RCC 7860 (cell line): Measurements from ENCODE around the gene SNAI3.
A peak's percentile ranks its signal among the peaks of the same experiment; 100 is the strongest.

Experiments used
- DNase-seq: peaks from one replicate; pipeline ENCODE4 v3.0.0-alpha.2; 2015; ENCODE audit warnings: low spot score
- FAIRE-seq: peaks from 2 replicates; lab custom pipeline; 2012; peaks lifted over from hg19 to GRCh38; lab: Jason Lieb, UNC

Gene SNAI3

DNA sequence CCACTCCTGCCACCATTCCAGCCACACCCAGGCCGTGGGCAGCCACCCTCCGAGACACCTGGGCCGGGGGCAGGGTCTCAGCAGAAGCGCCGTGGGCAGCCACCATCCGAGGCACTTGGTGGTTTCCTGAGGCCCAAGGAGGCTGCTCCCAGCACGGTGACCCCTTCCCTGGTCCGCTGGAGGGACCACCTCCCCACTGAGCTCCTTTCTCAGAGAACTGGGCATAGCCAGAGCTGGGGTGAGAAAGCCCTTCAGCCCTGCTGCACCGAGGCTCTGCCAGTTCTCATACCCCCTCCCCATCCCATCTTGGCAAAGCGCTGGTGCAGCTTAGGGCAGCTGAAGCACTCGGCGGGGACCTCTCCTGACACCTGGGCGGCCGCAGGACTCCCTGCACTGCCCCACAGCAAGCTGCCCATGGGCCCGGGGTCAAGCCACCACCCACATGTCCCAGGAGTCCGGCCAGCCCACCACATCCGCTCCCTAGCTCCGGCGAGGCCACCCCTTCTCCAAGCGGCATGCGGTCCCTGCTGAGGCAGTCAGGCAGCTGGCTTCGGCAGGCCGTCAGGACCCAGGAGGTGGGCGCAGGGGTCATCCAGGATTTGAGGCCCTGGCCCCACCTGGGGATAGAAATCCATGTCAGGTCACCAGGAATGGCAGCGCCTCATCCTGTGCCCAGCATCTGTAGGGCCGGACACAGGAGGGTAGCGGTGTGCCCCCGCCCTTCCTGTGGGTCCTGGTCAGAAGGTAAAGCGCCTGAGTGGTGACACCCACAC, 34.1 kb downstream of the SNAI3 start:
- FAIRE-seq = no peak
- DNase-seq = no peak

DNA sequence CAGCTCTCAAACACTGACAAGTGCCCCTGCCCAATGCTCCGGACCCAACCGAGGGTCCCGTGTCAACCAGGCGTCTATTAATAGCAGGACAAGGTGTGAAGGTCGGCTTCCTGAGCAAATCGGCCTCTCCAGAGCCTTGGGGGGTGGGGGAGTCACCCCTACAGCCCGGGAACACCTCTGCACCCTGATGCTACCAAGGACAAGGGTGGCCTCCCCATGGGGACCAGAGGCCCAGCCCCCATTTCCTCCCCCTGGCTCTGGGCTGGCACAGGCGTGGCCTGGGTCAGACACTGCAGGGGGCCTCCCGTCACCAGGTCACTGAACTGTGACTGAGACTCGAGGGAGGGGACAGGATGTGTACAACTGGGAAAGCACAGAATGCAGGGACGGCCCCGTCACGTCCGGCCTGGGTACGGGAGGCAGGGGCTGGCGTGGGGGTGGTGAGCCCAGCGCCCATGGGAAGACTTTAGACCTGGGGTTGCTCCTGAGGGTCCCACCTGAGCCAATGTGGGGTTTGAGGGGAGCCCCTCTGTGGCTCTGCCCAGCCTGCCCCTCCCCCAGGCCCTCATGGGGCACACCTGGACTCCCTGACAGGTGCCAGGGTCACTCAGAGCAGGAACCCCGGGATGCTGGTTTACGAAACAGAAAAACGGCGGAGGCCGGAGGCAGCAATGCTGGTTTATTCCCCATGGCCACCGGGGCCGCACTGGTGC, 34.9 kb downstream of the SNAI3 start:
- peak; percentile 64 for FAIRE-seq
- peak; percentile 89 for DNase-seq

DNA sequence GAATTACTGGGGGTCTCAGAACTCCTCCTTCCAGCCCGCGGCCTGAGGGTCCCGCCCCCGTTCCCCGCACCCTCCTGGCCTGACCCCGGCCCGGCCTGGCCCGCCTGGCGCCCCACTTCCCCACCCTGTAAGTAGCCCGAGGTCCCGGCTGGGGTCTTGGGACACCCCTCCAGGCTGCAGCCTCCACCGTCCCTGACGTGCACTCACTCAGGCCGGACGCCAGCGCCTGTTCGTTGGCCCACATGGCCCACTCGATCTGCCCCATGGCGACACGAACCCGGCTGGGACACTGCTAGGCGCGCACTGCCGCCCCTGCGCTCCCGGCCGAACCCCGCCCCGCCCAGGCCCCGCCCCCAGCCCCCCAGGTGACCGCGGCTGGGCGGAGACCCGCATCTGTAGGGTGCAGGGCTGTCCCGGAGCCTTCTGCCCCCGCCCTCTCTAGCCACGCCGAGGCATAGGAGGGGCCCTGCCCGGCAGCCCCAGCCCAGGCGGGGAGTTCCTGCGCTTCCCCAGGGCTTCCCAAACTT, 35.5 kb downstream of the SNAI3 start, which contains the start of gene CYBA:
CYBA (minus strand) TSS at position 305 of the 527 bp plus-strand sequence; CDS start at position 265, 40 bp downstream.
- DNase-seq (peak; percentile 72), FAIRE-seq (no peak)

DNA sequence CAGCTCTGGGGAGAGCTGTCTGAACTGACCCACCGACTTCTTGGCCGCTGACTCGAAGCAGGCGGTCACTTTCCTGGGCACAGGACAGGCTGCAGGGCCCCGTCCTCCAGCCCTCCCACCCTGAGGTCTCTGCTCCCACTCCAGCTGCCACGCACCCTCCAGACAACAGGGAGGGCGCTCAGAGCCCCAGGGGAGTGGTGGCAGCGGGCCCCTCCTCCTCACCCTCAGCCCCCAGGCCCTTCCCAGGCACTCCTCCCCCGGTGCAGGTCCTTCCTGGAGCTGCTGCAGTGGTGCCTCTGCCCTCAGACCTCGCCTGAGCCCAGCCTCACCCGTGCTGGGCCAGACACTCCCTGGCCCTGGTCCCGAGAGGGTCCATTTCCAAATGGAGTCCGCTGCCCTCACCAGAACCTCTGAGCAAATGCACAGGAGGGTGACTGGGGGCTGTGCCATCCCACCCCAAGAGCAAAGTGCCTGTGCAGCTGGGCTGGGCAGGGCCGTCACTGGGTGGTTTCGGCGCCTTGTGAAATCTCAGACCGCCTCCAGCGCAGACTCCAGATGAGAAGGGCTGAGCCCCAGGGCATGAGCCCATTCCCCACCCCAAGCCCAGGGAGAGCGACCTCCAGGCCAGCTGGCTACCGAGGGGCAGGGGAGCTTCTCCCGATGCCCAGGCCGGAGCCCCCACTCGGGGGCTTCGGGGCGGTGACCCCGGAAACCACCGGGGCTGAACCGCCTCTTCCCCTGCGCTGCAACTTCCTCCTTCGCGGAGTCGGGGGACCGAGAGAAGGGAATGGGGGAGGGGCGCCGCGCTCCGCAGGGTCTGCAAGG, 36.2 kb downstream of the SNAI3 start:
- peak; percentile 37 for DNase-seq
- FAIRE-seq = no peak

DNA sequence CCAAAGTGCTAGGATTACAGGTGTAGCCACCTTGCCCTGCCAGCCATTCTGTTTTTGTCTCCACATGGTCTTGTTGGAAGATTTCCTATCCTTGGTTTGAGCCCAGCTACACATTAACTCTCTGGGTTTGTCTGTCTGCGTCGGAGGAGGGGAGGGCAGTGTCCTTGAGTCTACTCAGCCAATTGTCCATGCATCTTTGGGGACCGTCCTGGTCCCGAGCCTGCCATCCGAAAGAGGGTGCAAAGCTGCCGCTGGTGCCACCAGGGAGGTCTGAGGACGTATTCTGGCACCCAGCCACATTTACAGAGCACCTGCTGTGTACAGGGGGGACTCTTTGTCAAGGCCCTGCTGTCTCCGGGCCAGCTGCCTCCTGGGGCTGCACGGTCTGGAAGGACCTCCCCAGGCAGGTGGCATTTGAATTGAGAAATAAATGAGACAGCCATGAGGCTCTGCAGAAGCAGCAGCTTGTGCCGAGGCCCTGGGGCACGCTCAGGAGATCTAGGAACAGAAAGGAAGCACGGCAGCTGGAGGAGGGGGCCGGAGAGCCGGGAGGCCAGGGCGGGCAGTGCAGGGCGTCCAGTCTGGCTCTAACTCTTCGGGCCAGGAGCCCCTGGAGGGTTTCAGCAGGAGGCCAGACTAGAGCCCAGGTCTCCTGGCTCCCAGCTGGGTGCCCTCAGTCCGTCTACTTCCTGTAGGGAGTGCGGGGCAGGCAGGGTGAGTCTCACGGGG, 36.9 kb downstream of the SNAI3 start:
- DNase-seq (no peak), FAIRE-seq (no peak)

DNA sequence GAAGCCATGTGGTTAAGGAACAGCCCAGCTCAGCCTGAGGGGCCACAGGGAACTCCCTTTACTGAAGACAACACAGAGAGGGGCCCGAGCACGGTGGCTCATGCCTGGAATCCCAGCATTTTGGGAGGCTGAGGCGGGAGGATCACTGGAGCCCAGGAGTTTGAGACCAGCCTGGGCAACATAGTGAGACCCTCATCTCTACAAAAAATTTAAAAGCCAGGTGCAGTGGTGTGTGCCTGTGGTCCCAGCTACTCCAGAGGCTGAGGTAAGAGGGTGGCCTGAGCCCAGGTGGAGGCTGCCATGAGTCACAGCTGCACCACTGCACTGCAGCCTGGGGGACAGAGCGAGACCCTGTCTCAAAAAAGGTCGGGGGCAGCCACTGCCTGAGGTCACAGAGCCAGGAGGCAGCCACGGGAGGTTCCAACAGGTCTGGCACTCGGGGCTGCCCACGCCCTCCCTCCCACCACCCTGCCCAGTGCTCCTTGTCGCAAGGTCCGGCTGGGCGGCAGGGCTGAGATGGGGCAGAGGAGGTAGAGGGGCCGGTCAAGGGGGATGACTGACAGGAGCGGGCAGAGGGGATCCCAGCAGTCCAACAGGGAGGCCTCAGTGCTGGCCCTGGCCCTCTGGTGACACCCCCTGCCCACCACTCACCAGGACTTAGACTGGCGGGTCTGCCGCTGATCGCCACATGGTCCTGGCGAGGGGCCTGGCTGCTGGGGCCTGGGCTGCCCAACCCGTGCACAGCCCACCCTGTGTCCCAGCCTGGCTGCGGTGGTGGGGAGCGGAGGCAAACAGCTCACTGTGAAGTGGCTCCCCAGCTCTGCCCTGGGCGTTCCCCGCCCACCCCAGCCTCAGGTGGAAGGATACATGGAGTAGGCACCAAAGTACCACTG, 38.9 kb downstream of the SNAI3 start:
- DNase-seq (no peak), FAIRE-seq (no peak)

DNA sequence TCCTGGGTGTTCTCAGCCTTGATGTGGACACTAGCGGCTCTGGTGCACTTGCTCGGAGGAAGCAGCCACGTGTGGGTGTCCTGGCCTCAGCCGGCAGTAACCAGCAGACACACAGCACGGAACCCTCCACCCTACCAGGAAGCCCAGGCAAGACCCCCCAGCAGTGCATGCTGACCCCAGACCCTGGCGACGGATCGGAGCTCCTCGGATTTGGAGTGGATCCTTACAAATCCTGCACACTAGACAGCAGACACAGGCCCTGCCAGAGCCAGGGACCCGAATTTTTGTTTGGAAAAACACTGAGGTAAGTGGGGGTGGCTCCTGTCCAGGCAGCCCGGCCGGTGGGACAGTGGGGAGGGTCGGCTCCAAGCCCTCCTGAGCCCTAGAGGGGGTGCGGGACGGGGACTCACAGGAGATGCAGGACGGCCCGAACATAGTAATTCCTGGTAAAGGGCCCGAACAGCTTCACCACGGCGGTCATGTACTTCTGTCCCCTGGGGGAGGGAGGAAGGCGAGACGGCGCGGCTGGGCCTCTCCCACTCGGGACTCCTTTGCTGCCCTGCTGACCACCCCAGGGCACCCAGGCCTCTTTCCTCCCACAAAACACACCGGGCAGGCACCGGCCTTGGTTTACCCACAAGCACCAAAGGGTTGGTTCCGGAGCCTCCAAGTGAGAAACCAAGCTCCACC, 39.8 kb downstream of the SNAI3 start:
- FAIRE-seq = no peak
- DNase-seq = no peak

DNA sequence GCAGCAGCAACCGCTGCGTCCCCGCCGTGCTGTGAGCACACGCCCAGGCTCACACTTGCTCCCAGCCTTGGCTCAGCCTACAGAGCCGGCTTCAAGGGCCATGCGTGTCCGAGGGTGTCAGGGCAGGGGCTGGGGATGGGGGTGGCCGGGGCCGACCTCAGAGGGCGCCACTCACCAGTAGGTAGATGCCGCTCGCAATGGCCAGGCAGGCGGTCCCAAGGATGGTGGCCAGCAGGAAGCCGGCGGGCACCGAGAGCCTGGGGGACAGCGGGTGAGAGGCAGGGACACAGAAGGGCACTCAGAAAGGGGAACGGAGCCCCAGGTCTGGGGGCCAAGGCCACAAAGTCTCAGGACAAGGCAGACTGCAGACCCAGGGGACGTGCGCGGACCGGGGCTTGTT, 40.4 kb downstream of the SNAI3 start:
- no peak for FAIRE-seq
- no peak for DNase-seq

DNA sequence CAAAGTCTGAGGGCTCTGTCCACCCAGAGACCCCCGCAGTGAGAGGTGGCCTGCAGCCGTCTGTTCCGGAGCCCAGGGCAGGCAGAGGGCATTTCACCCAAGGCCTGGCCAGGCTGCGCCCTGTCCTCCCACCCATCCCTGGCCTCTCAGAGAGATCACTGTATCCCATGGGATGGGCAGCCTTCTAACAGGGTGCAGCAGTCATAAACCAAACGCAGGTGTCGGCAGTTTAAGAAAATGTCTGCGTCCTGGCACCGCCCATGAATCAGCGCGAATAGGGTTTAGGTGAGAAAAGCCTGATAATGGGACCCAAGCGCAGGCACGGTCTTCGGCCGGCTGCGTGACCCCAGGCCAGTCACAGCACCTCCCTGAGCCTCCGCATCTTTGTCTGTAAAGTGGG, 40.9 kb downstream of the SNAI3 start:
- DNase-seq = no peak
- no peak for FAIRE-seq

DNA sequence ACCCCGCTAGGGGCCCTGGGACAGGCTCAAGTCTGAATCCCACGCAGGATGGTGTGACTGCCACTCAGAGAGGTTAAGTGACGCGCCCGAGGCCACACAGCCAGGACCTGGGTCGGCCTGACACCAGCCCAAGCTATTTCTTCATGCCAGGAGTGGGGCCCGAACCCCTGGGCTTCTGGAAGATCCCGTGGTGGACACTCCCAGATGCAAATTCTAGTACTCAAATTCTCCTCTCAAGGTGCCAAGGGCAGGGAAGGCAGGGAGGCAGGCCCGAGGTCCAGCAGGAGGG, 42.7 kb downstream of the SNAI3 start:
- FAIRE-seq = no peak
- DNase-seq = no peak

DNA sequence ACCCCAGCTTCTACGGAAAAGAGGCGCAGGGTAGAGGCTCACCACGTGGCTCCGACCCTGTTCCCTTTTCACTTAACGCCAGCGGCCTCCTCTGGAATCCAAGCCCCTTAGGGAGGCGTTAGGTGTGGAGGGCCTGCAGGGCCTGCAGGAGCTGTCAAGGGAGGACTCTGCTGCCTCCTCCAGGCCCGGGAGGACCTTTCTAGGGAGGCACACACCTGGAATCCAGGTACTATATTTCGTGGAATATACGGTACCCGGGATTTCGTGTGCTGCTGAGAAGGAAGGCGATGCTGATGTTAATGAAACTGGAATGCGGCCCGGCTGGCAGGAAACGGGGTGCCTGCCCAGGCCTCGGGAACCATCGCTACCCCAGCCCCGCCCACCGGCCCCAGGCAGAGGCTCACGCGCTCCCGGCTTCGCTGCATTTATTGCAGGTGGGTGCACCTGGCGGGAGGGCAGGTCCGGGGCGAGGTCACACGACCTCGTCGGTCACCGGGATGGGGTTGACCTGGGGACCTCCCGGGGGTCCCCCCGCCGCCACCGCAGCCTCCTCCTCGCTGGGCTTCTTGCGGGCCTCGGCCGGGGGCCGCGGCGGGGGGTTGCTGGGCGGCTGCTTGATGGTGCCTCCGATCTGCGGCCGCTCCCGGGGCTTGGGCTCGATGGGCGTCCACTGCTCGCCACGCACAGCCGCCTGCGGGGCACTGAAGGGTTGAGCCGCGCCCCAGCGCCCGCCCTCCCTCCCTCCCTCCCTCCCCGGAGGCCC, 43.2 kb downstream of the SNAI3 start:
- FAIRE-seq (no peak), DNase-seq (no peak)

DNA sequence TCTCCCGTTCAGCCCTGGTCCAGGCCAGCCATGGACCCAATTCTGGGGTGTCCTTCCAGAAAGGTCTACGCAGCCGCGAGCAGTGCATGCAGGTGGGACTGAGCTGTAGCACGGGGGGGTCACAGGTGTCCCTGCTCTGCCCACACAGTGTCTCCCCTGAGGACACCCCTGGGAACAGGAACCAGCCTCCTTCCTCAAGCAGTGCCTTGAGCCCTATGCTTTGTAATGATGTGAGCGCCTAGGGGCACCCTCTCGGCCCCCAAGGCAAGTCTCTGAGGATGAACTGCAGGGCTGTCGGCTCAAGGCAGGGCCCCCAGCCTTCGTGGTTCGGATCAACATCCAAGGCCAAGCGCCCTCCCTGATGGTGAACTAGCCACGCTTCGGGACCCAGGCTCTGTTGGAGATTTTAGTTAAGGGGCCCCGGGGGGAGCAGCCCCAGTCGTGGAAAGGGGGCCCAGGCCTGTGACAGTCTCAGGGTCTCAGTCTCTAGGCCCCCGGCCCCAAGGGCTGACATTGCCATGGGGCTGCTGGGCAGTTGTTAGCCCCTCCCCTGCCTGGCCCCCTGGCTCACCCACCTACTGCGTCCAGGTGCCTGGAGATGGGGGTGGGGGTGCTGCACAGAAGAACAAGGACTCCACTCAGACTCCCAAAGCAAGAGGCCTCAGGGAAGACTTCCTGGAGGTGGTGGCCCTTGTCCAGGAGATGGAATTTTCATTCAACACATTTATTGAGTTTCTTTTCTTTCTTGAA, 45.6 kb downstream of the SNAI3 start:
- DNase-seq = no peak
- FAIRE-seq = no peak

DNA sequence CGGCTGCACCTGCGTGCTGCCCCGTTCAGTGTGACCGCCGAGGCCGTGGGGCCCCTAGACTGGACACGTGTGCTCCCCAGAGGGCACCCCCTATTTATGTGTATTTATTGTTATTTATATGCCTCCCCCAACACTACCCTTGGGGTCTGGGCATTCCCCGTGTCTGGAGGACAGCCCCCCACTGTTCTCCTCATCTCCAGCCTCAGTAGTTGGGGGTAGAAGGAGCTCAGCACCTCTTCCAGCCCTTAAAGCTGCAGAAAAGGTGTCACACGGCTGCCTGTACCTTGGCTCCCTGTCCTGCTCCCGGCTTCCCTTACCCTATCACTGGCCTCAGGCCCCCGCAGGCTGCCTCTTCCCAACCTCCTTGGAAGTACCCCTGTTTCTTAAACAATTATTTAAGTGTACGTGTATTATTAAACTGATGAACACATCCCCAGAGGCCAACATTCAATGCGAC, 46.2 kb downstream of the SNAI3 start:
- DNase-seq = no peak
- no peak for FAIRE-seq

DNA sequence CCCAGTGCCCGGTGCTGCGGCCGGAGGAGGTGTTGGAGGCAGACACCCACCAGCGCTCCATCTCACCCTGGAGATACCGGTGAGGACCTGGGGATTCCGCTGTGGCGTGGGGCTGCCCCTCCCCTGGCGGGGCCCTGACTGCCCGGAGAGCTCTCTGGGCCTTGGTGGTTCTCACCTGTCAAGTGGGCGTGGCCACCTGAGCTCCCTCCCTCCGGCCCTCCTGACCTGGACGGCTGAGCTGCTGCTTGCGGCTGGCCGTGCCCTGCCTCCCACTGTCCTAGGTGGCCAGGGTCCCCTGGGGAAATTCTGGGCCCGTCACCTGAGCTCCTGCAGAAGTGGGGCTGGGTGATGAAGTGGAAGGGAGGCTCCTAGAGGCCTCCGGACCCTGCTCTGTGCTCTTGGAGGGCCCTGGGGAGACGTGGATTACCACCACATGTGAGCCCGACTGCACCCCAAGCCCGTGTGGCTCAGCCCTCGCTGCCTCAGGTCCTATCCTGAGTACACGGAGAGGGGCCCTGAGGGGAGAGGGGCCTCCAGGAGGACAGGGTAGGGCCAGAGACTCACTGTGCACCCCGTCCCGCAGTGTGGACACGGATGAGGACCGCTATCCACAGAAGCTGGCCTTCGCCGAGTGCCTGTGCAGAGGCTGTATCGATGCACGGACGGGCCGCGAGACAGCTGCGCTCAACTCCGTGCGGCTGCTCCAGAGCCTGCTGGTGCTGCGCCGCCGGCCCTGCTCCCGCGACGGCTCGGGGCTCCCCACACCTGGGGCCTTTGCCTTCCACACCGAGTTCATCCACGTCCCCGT, 46.9 kb downstream of the SNAI3 start:
- FAIRE-seq (no peak), DNase-seq (no peak)

DNA sequence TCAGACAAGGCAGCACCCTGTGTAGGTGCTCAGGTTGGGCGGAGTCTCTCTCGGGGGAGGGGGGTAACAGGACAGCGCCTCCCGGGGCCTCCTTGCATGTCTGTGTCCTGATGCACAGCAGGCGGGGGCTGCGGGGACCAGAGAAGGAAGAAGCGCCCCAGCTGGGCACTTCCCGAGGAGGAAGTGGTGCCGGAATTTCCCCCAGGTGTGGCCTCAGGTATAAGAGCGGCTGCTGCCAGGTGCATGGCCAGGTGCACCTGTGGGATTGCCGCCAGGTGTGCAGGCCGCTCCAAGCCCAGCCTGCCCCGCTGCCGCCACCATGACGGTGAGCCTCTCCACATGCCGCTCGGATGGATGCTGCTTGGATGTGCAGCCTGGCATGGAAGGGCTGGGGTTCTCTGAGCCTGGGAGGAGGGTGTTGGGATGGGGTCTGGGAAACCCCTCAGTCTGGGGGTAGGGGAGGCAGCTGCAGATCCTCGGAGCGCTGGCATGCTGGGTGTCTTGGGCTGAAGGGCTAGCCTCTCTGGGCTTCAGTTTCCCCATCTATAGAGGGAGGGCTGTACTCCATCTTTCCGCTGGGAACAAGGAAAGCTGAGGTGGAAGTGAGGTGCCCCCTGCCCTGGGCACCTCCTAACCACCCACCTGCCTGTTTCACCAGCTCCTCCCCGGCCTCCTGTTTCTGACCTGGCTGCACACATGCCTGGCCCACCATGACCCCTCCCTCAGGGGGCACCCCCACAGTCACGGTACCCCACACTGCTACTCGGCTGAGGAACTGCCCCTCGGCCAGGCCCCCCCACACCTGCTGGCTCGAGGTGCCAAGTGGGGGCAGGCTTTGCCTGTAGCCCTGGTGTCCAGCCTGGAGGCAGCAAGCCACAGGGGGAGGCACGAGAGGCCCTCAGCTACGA, 47.7 kb downstream of the SNAI3 start, which contains the start of gene IL17C:
IL17C (plus strand) TSS at position 250 of the 908 bp plus-strand sequence; CDS start at position 320, 70 bp downstream.
- DNase-seq = no peak

More for the DNA sequence above, 47.7 kb downstream of the SNAI3 start, which contains the start of gene IL17C:
- FAIRE-seq = no peak
